AG08395 (cell line): ENCODE measurements around the gene GPSM1.

Experiments
- DNase-seq: peaks from one replicate; pipeline ENCODE4 v3.0.0; 2012; ENCODE audit warnings: mixed read lengths, low spot score

Gene GPSM1

GRCh38 chr9:136332482-136332983, 5.2 kb downstream of the GPSM1 start:
- no peak for DNase-seq

- no peak for DNase-seq
Observed at GRCh38 chr9:136333045-136333444, 5.7 kb downstream of the GPSM1 start.

GRCh38 chr9:136333486-136333885, 6.1 kb downstream of the GPSM1 start:
- DNase-seq: no peak

- no peak for DNase-seq
Observed at GRCh38 chr9:136334541-136334940, 7.2 kb downstream of the GPSM1 start.

GRCh38 chr9:136335296-136336155, 8.2 kb downstream of the GPSM1 start:
- no peak for DNase-seq

- peak; percentile 37 for DNase-seq
Observed at GRCh38 chr9:136336156-136336870, 9.0 kb downstream of the GPSM1 start.

- no peak for DNase-seq
Observed at GRCh38 chr9:136336881-136337280, 9.5 kb downstream of the GPSM1 start.

- no peak for DNase-seq
Observed at GRCh38 chr9:136337416-136338395, 10.4 kb downstream of the GPSM1 start.

GRCh38 chr9:136338511-136338910, 11.2 kb downstream of the GPSM1 start:
- DNase-seq: no peak

GRCh38 chr9:136339173-136339957, 12.0 kb downstream of the GPSM1 start:
- DNase-seq: peak; percentile 46

GRCh38 chr9:136339958-136340310, 12.6 kb downstream of the GPSM1 start:
- no peak for DNase-seq

GRCh38 chr9:136340356-136341041, 13.2 kb downstream of the GPSM1 start:
- no peak for DNase-seq

GRCh38 chr9:136341042-136341655, 13.8 kb downstream of the GPSM1 start:
- no peak for DNase-seq

- DNase-seq: no peak
Observed at GRCh38 chr9:136341769-136342168, 14.4 kb downstream of the GPSM1 start.

GRCh38 chr9:136342181-136343120, 15.1 kb downstream of the GPSM1 start:
- DNase-seq: peak; percentile 81

- DNase-seq: no peak
Observed at GRCh38 chr9:136343121-136343883, 16.0 kb downstream of the GPSM1 start.

- no peak for DNase-seq
Observed at GRCh38 chr9:136343884-136344269, 16.5 kb downstream of the GPSM1 start.
